ENCODE results near the gene PCDH9.

GRCh38 chr13:66402066-66402465 lies 828.1 kb downstream of the PCDH9 start:
- TF ChIP-seq CTCF (IDR thresholded peaks at IDR 0.05) (no peak), POLR2A (IDR thresholded peaks at IDR 0.05) (no peak)

All from suprapubic skin (tissue), 3 donors.